Brain pericyte (primary cell): Measurements from ENCODE around the gene SUMO2.

Experiments used
- DNase-seq: peaks from one replicate; pipeline ENCODE4 v3.0.0-alpha.2; 2012; ENCODE audit warnings: low read depth, low spot score

The SUMO2 gene

GRCh38 chr17:75124041-75124818 is 58.5 kb downstream of the SUMO2 start:
- DNase-seq, result no peak

- no peak for DNase-seq
Measured at GRCh38 chr17:75118307-75118706, 64.5 kb downstream of the SUMO2 start.

- no peak for DNase-seq
Measured at GRCh38 chr17:75116737-75117136, 66.0 kb downstream of the SUMO2 start.
